HepG2 (cell line): ENCODE results near the gene SDC4. TPM values are rescaled to one million over a fixed set of nuclear protein-coding genes. Genes with fewer than 3 reads are reported as not detected.

Source experiments
- MEF2D ChIP-seq: sonication (generic); formaldehyde crosslinking; IDR thresholded peaks from 2 replicates; pipeline ENCODE4 v1.5.1; 2020; ENCODE audit warnings: mild to moderate bottlenecking, missing genetic modification reagents
- POGZ ChIP-seq: sonication (generic); formaldehyde crosslinking; IDR thresholded peaks from 2 replicates; pipeline ENCODE4 v1.4.0; 2020; ENCODE audit warnings: mild to moderate bottlenecking, missing genetic modification reagents
- SALL1 ChIP-seq: sonication (generic); formaldehyde crosslinking; IDR thresholded peaks from 2 replicates; pipeline ENCODE4 v1.8.0; 2022; ENCODE audit warnings: mild to moderate bottlenecking, missing genetic modification reagents
- SP5 ChIP-seq: IDR thresholded peaks from 2 replicates; pipeline ENCODE4 v1.6.1; 2016; ENCODE audit warnings: low read depth, borderline replicate concordance
- TARDBP ChIP-seq: sonication (generic); formaldehyde crosslinking; IDR thresholded peaks from 2 replicates; pipeline ENCODE4 v1.8.0; 2022; ENCODE audit warnings: mild to moderate bottlenecking, missing genetic modification reagents
- ZNF24 ChIP-seq: fragments of 450-650 bp; IDR thresholded peaks from 2 replicates; pipeline ENCODE4 v1.6.1; 2017; ENCODE audit warnings: antibody characterized with exemption, mild to moderate bottlenecking
- ZNF629 ChIP-seq: sonication (generic); formaldehyde crosslinking; conservative IDR thresholded peaks from 2 replicates; pipeline ENCODE4 v1.5.0; 2020; ENCODE audit warnings: missing genetic modification reagents
- polyA plus RNA-seq, 8 experiments: library from polyadenylated mRNA; depleted of rRNA in 3 of 8; stranded (reverse) in 7 of 8; unstranded in 1 of 8; fragments of >200 nt; fragmentation: Illumina TruSeq in 4 of 8; extraction: Trizol in 4 of 8; gene quantifications; 2 replicates each; pipeline versions ENCODE4 v1.2.1 to v1.2.3, GENCODE V29; 2011 to 2016; ENCODE audit warnings: low read depth in 4 of 8, missing spikeins in 1 of 8, mixed read lengths in 1 of 8; ENCODE audit not compliant: insufficient read depth in 1 of 8
- total RNA-seq, 5 experiments: library from RNA; depleted of rRNA; stranded (reverse); fragments of >200 nt; fragmentation: Illumina TruSeq; extraction: Trizol; gene quantifications; 2 replicates each; pipeline ENCODE4 v1.2.3, GENCODE V29; 2016; ENCODE audit warnings: low read depth in 1 of 5
- TF ChIP-seq, protein P1 (sequence below): sonication (generic); formaldehyde crosslinking; IDR thresholded peaks from 2 replicates; pipeline ENCODE4 v1.4.0; 2020; ENCODE audit warnings: missing genetic modification reagents, borderline replicate concordance
- TF ChIP-seq, protein P2 (sequence below): sonication (generic); formaldehyde crosslinking; IDR thresholded peaks from one replicate; pipeline ENCODE4 v1.5.1; 2020; ENCODE audit warnings: mild to moderate bottlenecking, missing genetic modification reagents; ENCODE audit errors: not compliant biosample characterization
- TF ChIP-seq, protein P3 (sequence below): IDR thresholded peaks from 2 replicates; pipeline ENCODE4 v1.6.1; 2012; ENCODE audit warnings: inconsistent platforms
- TF ChIP-seq, protein P4 (sequence below): sonication (generic); formaldehyde crosslinking; IDR thresholded peaks from 2 replicates; pipeline ENCODE4 v1.4.0; 2020; ENCODE audit warnings: missing genetic modification reagents
- TF ChIP-seq, protein P5 (sequence below): sonication (generic); formaldehyde crosslinking; IDR thresholded peaks from 2 replicates; pipeline ENCODE4 v1.4.0; 2020; ENCODE audit warnings: missing genetic modification reagents
- TF ChIP-seq, protein P6 (sequence below): sonication (generic); formaldehyde crosslinking; IDR thresholded peaks from 2 replicates; pipeline ENCODE4 v1.4.0; 2020; ENCODE audit warnings: mild to moderate bottlenecking, missing genetic modification reagents

The SDC4 gene
- total and polyA plus RNA-seq, 2 of the 13 experiments (the other 11 are each of a cell fraction or from before 2014, with no cell fraction given): 49.0 to 65.1 TPM

DNA sequence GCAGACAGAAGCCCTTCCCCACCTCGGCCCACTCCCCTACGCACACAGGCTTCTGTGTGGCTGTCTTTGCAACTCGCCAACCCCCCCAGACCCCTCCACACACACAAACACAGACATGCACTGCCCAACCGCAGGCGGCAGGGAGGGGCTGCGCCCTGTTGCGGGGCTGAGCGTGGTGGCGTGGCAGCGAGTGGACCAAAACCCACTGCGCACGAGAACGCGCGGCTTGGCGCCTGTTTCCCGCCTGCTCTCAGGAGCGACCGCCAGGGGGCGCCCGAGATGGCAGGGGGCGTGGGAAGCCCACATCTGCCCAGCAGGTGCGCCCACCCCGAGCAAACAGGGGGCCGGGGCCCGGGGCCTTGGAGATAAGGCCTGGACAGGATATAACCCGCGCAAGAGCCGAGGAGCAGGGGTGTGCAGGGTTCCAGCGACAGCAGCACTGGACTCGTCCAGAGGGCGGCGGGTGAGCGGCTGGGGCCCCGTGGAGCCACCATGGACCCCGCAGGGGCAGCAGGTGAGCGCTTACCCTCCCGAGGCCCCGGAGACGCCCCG is 41.7 kb downstream of the SDC4 start, which contains the start of gene RBPJL (continued):
- TF ChIP-seq, protein P1, sequence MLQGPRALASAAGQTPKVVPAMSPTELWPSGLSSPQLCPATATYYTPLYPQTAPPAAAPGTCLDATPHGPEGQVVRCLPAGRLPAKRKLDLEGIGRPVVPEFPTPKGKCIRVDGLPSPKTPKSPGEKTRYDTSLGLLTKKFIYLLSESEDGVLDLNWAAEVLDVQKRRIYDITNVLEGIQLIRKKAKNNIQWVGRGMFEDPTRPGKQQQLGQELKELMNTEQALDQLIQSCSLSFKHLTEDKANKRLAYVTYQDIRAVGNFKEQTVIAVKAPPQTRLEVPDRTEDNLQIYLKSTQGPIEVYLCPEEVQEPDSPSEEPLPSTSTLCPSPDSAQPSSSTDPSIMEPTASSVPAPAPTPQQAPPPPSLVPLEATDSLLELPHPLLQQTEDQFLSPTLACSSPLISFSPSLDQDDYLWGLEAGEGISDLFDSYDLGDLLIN: 0 out of 2 replicates have a peak, but pooled peaks have one; percentile 35
- 0 out of 2 replicates have a peak, but pooled peaks have one; percentile 25 for TF ChIP-seq TARDBP (CRISPR knock-in tag)
- TF ChIP-seq ZNF629 (CRISPR knock-in tag): no peak
- 0 out of 2 replicates have a peak, but pooled peaks have one; percentile 18 for TF ChIP-seq MEF2D (CRISPR knock-in tag)
- TF ChIP-seq, protein P2, sequence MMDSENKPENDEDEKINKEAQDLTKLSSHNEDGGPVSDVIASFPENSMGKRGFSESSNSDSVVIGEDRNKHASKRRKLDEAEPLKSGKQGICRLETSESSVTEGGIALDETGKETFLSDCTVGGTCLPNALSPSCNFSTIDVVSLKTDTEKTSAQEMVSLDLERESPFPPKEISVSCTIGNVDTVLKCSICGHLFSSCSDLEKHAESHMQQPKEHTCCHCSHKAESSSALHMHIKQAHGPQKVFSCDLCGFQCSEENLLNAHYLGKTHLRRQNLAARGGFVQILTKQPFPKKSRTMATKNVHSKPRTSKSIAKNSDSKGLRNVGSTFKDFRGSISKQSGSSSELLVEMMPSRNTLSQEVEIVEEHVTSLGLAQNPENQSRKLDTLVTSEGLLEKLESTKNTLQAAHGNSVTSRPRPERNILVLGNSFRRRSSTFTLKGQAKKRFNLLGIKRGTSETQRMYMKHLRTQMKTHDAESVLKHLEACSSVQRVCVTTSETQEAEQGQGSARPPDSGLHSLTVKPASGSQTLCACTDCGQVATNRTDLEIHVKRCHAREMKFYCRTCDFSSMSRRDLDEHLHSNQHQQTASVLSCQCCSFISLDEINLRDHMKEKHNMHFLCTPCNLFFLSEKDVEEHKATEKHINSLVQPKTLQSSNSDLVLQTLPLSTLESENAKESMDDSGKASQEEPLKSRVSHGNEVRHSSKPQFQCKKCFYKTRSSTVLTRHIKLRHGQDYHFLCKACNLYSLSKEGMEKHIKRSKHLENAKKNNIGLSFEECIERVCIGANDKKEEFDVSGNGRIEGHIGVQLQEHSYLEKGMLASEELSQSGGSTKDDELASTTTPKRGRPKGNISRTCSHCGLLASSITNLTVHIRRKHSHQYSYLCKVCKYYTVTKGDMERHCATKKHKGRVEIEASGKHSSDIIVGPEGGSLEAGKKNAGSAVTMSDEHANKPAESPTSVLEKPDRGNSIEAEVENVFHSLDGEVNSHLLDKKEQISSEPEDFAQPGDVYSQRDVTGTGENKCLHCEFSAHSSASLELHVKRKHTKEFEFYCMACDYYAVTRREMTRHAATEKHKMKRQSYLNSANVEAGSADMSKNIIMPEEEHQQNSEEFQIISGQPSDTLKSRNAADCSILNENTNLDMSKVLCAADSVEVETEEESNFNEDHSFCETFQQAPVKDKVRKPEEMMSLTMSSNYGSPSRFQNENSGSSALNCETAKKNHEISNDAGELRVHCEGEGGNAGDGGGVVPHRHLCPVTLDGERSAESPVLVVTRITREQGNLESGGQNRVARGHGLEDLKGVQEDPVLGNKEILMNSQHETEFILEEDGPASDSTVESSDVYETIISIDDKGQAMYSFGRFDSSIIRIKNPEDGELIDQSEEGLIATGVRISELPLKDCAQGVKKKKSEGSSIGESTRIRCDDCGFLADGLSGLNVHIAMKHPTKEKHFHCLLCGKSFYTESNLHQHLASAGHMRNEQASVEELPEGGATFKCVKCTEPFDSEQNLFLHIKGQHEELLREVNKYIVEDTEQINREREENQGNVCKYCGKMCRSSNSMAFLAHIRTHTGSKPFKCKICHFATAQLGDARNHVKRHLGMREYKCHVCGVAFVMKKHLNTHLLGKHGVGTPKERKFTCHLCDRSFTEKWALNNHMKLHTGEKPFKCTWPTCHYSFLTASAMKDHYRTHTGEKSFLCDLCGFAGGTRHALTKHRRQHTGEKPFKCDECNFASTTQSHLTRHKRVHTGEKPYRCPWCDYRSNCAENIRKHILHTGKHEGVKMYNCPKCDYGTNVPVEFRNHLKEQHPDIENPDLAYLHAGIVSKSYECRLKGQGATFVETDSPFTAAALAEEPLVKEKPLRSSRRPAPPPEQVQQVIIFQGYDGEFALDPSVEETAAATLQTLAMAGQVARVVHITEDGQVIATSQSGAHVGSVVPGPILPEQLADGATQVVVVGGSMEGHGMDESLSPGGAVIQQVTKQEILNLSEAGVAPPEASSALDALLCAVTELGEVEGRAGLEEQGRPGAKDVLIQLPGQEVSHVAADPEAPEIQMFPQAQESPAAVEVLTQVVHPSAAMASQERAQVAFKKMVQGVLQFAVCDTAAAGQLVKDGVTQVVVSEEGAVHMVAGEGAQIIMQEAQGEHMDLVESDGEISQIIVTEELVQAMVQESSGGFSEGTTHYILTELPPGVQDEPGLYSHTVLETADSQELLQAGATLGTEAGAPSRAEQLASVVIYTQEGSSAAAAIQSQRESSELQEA (CRISPR knock-in tag): peak; percentile 73
- no peak for TF ChIP-seq ZNF24
- TF ChIP-seq, protein P3, sequence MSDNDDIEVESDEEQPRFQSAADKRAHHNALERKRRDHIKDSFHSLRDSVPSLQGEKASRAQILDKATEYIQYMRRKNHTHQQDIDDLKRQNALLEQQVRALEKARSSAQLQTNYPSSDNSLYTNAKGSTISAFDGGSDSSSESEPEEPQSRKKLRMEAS: peak; percentile 61; the same call in 1 of the 2 replicates
- no peak for TF ChIP-seq SP5
- peak; percentile 46; the same call in 1 of the 2 replicates for TF ChIP-seq SALL1
- TF ChIP-seq, protein P4, sequence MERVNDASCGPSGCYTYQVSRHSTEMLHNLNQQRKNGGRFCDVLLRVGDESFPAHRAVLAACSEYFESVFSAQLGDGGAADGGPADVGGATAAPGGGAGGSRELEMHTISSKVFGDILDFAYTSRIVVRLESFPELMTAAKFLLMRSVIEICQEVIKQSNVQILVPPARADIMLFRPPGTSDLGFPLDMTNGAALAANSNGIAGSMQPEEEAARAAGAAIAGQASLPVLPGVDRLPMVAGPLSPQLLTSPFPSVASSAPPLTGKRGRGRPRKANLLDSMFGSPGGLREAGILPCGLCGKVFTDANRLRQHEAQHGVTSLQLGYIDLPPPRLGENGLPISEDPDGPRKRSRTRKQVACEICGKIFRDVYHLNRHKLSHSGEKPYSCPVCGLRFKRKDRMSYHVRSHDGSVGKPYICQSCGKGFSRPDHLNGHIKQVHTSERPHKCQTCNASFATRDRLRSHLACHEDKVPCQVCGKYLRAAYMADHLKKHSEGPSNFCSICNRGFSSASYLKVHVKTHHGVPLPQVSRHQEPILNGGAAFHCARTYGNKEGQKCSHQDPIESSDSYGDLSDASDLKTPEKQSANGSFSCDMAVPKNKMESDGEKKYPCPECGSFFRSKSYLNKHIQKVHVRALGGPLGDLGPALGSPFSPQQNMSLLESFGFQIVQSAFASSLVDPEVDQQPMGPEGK: peak; percentile 70; the same call in 1 of the 2 replicates
- TF ChIP-seq, protein P5, sequence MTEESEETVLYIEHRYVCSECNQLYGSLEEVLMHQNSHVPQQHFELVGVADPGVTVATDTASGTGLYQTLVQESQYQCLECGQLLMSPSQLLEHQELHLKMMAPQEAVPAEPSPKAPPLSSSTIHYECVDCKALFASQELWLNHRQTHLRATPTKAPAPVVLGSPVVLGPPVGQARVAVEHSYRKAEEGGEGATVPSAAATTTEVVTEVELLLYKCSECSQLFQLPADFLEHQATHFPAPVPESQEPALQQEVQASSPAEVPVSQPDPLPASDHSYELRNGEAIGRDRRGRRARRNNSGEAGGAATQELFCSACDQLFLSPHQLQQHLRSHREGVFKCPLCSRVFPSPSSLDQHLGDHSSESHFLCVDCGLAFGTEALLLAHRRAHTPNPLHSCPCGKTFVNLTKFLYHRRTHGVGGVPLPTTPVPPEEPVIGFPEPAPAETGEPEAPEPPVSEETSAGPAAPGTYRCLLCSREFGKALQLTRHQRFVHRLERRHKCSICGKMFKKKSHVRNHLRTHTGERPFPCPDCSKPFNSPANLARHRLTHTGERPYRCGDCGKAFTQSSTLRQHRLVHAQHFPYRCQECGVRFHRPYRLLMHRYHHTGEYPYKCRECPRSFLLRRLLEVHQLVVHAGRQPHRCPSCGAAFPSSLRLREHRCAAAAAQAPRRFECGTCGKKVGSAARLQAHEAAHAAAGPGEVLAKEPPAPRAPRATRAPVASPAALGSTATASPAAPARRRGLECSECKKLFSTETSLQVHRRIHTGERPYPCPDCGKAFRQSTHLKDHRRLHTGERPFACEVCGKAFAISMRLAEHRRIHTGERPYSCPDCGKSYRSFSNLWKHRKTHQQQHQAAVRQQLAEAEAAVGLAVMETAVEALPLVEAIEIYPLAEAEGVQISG (CRISPR knock-in tag): peak; percentile 43; the same call in 1 of the 2 replicates
- peak; percentile 40; the same call in 1 of the 2 replicates for TF ChIP-seq POGZ
- TF ChIP-seq, protein P6, sequence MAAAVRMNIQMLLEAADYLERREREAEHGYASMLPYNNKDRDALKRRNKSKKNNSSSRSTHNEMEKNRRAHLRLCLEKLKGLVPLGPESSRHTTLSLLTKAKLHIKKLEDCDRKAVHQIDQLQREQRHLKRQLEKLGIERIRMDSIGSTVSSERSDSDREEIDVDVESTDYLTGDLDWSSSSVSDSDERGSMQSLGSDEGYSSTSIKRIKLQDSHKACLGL (CRISPR knock-in tag): peak; percentile 61; the same call in 1 of the 2 replicates
